Gastrocnemius medialis (tissue), 4 donors: ENCODE data around the gene ADRB2.

ENCODE experiments used
- CTCF ChIP-seq, 5 experiments: fragments of 450-650 bp in 3 of 5; fragments of 200-600 bp in 2 of 5; sonication (generic) in 2 of 5; IDR thresholded peaks in 4 of 5; conservative IDR thresholded peaks in 1 of 5; 1 replicate in 4 of 5; 2 replicates in 1 of 5; pipeline ENCODE4 v1.5.1; 2016 to 2019; ENCODE audit warnings: antibody characterized with exemption in 5 of 5, mild to moderate bottlenecking in 3 of 5, moderate library complexity in 3 of 5
- POLR2A ChIP-seq, 2 donors: fragments of 450-650 bp; IDR thresholded peaks; one replicate each; pipeline ENCODE4 v1.6.1; 2017; ENCODE audit warnings: antibody characterized with exemption in 2 of 2, mild to moderate bottlenecking in 2 of 2, moderate library complexity in 2 of 2

- no peak for TF ChIP-seq CTCF (IDR thresholded peaks at IDR 0.05 in 4 of 5, conservative IDR thresholded peaks at IDR 0.05 in 1 of 5)
- TF ChIP-seq POLR2A (IDR thresholded peaks at IDR 0.05) = no peak
Observed at GRCh38 chr5:148873120-148873519, 46.7 kb downstream of the ADRB2 start.
